SK-N-SH (cell line): ENCODE results near the gene FRAS1. TPM values are rescaled to one million over a fixed set of nuclear protein-coding genes. Genes with fewer than 3 reads are reported as not detected.

Experiments used
- CTCF ChIA-PET: fragments of 300-600, 350-600 bp; formaldehyde crosslinking; extraction: SDS; loops from one replicate; lab custom pipeline; 2021; lab: Yijun Ruan, JAX
- POLR2A ChIA-PET: fragments of 350-600 bp; sonication (Branson Sonifier 250); formaldehyde crosslinking; extraction: SDS; loops from one replicate; lab custom pipeline; 2020; ENCODE audit warnings: antibody characterized with exemption, inconsistent platforms; lab: Yijun Ruan, JAX
- DNase-seq: peaks from one replicate; pipeline ENCODE4 v3.0.0; 2012
- H2AFZ ChIP-seq: fragments of 200-600 bp; sonication (generic); 2 replicates; pipeline ENCODE4 v1.8.1; 2016; ENCODE audit warnings: antibody characterized with exemption, mild to moderate bottlenecking, low read depth
- H3F3A ChIP-seq: fragments of 200-600 bp; sonication (generic); replicated peaks from 2 replicates; pipeline ENCODE3; 2016; ENCODE audit warnings: antibody characterized with exemption, mild to moderate bottlenecking; ENCODE audit not compliant: insufficient read depth
- H3K27ac ChIP-seq, 2 experiments: fragments of 200-500 bp in 1 of 2; fragments of 200-600 bp in 1 of 2; sonication (Bioruptor generic) in 1 of 2; sonication (generic), shearing (Covaris generic) in 1 of 2; 2 replicates each; pipeline versions ENCODE4 v1.5.1 to v1.6.1; 2014 to 2016; ENCODE audit warnings: low read depth in 2 of 2, inconsistent platforms in 1 of 2, low read length in 1 of 2, mild to moderate bottlenecking in 1 of 2, mixed read lengths in 1 of 2
- H3K27me3 ChIP-seq: fragments of 200-600 bp; sonication (generic), shearing (Covaris generic); 2 replicates; pipeline ENCODE4 v1.6.1; 2016; ENCODE audit warnings: mixed run types; ENCODE audit not compliant: insufficient read depth
- H3K36me3 ChIP-seq, 2 experiments: fragments of 200-500 bp in 1 of 2; fragments of 200-600 bp in 1 of 2; sonication (Bioruptor generic) in 1 of 2; sonication (generic) in 1 of 2; replicated peaks in 1 of 2; 2 replicates each; pipeline versions ENCODE3 to v1.5.1; 2014 to 2016; ENCODE audit warnings: low read length in 1 of 2, mild to moderate bottlenecking in 1 of 2; ENCODE audit not compliant: insufficient read depth in 2 of 2, control insufficient read depth in 1 of 2
- H3K4me1 ChIP-seq, 2 experiments: fragments of 200-500 bp in 1 of 2; fragments of 200-600 bp in 1 of 2; sonication (Bioruptor generic) in 1 of 2; sonication (generic), shearing (Covaris generic) in 1 of 2; 2 replicates each; pipeline versions ENCODE4 v1.5.1 to v1.6.1; 2014 to 2016; ENCODE audit warnings: low read depth in 1 of 2, low read length in 1 of 2, mixed run types in 1 of 2; ENCODE audit not compliant: insufficient read depth in 2 of 2, control insufficient read depth in 1 of 2
- H3K4me2 ChIP-seq: fragments of 200-600 bp; sonication (generic), shearing (Covaris generic); 2 replicates; pipeline ENCODE4 v1.6.1; 2017; ENCODE audit warnings: mixed run types
- H3K4me3 ChIP-seq, 2 experiments: fragments of 200-500 bp in 1 of 2; fragments of 200-600 bp in 1 of 2; sonication (Bioruptor generic) in 1 of 2; sonication (generic), shearing (Covaris generic) in 1 of 2; 2 replicates each; pipeline versions ENCODE4 v1.5.1 to v1.8.1; 2014 to 2016; ENCODE audit warnings: low read depth in 2 of 2, inconsistent platforms in 1 of 2, low read length in 1 of 2, mild to moderate bottlenecking in 1 of 2, mixed read lengths in 1 of 2, moderate library complexity in 1 of 2
- H3K79me2 ChIP-seq: fragments of 200-600 bp; sonication (generic); 2 replicates; pipeline ENCODE4 v1.8.1; 2017; ENCODE audit warnings: mild to moderate bottlenecking; ENCODE audit not compliant: insufficient read depth
- H3K9ac ChIP-seq: fragments of 200-600 bp; sonication (generic); 2 replicates; pipeline ENCODE4 v1.6.1; 2017; ENCODE audit warnings: mixed run types
- H3K9me2 ChIP-seq: fragments of 200-600 bp; sonication (generic); 2 replicates; pipeline ENCODE4 v1.6.1; 2017; ENCODE audit warnings: mixed run types
- H3K9me3 ChIP-seq: fragments of 200-600 bp; sonication (generic); 2 replicates; pipeline ENCODE4 v1.6.1; 2017; ENCODE audit warnings: mixed run types, mild to moderate bottlenecking, moderate library complexity
- H4K20me1 ChIP-seq: fragments of 200-600 bp; sonication (generic); 2 replicates; pipeline ENCODE4 v1.6.1; 2017; ENCODE audit warnings: mild to moderate bottlenecking, mixed run types; ENCODE audit not compliant: insufficient read depth
- ELF1 ChIP-seq: IDR thresholded peaks from 2 replicates; pipeline ENCODE4 v1.4.0; 2012
- FOSL2 ChIP-seq: IDR thresholded peaks from 2 replicates; pipeline ENCODE4 v1.4.0; 2012; ENCODE audit warnings: low read depth, mild to moderate bottlenecking, moderate library complexity, borderline replicate concordance
- FOXJ3 ChIP-seq: sonication (generic); formaldehyde crosslinking; IDR thresholded peaks from 2 replicates; pipeline ENCODE4 v1.5.1; 2020; ENCODE audit warnings: mild to moderate bottlenecking, missing genetic modification reagents
- IRF3 ChIP-seq: fragments of 150-350 bp; IDR thresholded peaks from 2 replicates; pipeline ENCODE4 v1.6.1; 2016; ENCODE audit warnings: mild to moderate bottlenecking, low read depth, low read length
- MXI1 ChIP-seq: IDR thresholded peaks from 2 replicates; pipeline ENCODE4 v1.6.1; 2012; ENCODE audit warnings: mild to moderate bottlenecking, low read depth, low read length, improper control_type of control experiment
- REST ChIP-seq: IDR thresholded peaks from 2 replicates; pipeline ENCODE4 v1.6.1; 2012; ENCODE audit warnings: mild to moderate bottlenecking, low read depth, low read length, moderate library complexity
- RFX5 ChIP-seq: IDR thresholded peaks from 2 replicates; pipeline ENCODE4 v1.6.1; 2012; ENCODE audit warnings: mild to moderate bottlenecking, improper control_type of control experiment, low read length
- SMC3 ChIP-seq: IDR thresholded peaks from 2 replicates; pipeline ENCODE4 v1.6.1; 2012; ENCODE audit warnings: low read depth, low read length, improper control_type of control experiment
- TCF12 ChIP-seq: IDR thresholded peaks from 2 replicates; pipeline ENCODE4 v1.4.0; 2012
- YY1 ChIP-seq: IDR thresholded peaks from 2 replicates; pipeline ENCODE4 v1.4.0; 2012; ENCODE audit warnings: low read depth, mild to moderate bottlenecking
- WGBS: methylation state at CpG from one replicate; pipeline ENCODE4 v1.1.6; 2017; ENCODE audit warnings: low lambda C conversion rate; 5-methylcytosine and 5-hydroxymethylcytosine counted together
- polyA plus RNA-seq, 3 experiments: library from polyadenylated mRNA; depleted of rRNA; stranded (reverse); fragments of >200 nt; gene quantifications; 2 replicates each; pipeline ENCODE4 v1.2.3, GENCODE V29; 2012
- TF ChIP-seq, protein P1 (sequence below): fragments of 150-350 bp; IDR thresholded peaks from 2 replicates; pipeline ENCODE4 v1.6.1; 2017; ENCODE audit warnings: antibody characterized with exemption, low read length, low read depth, borderline replicate concordance
- TF ChIP-seq, protein P2 (sequence below): IDR thresholded peaks from 2 replicates; pipeline ENCODE4 v1.4.0; 2012; ENCODE audit warnings: low read depth, borderline replicate concordance

Gene FRAS1
- polyA plus RNA-seq, 1 of the 3 experiments (the other 2 are of a cell fraction) = 8.3 TPM

GRCh38 chr4:78227411-78228057, 170.4 kb downstream of the FRAS1 start:
- no peaks in the 10 kb centered on the region for H3K27me3 ChIP-seq
- 92% methylated on average over 1 of the region's 1 CpG for WGBS
- H3K9me3 ChIP-seq = peaks cover 11% of the 10 kb centered on the region
- ChIA-PET POLR2A (no interaction called here), CTCF (no interaction called here)
- H3K9ac ChIP-seq = no peak overlapping the region
- H3K4me2 ChIP-seq = no peak overlapping the region
- H3K9me2 ChIP-seq = no peaks in the 10 kb centered on the region
- H4K20me1 ChIP-seq = no peaks in the 10 kb centered on the region
- no peak for DNase-seq
- H3K4me1 ChIP-seq = peaks cover 0 to 2% of the 10 kb centered on the region in 2 experiments; a peak in 1 of 4 replicates
- peaks cover 0 to 4% of the 10 kb centered on the region in 2 experiments for H3K36me3 ChIP-seq
- H3K79me2 ChIP-seq = no peaks in the 10 kb centered on the region
- no peak for TF ChIP-seq FOSL2
- TF ChIP-seq, protein P1, sequence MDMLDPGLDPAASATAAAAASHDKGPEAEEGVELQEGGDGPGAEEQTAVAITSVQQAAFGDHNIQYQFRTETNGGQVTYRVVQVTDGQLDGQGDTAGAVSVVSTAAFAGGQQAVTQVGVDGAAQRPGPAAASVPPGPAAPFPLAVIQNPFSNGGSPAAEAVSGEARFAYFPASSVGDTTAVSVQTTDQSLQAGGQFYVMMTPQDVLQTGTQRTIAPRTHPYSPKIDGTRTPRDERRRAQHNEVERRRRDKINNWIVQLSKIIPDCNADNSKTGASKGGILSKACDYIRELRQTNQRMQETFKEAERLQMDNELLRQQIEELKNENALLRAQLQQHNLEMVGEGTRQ = no peak
- TF ChIP-seq REST = no peak
- no peak for TF ChIP-seq ELF1
- TF ChIP-seq IRF3 = no peak
- 0 out of 2 replicates have a peak, but pooled peaks have one; percentile 11 for TF ChIP-seq TCF12
- no peak for TF ChIP-seq MXI1
- H2AFZ ChIP-seq = no peak overlapping the region
- H3F3A ChIP-seq = no peaks in the 10 kb centered on the region
- H3K4me3 ChIP-seq = no peak overlapping the region
- no peak overlapping the region for H3K27ac ChIP-seq

GRCh38 chr4:78235800-78236199, 178.7 kb downstream of the FRAS1 start:
- no peaks in the 10 kb centered on the region; the same call in 1 of the 2 replicates for H3K79me2 ChIP-seq
- no peaks in the 10 kb centered on the region for H3K36me3 ChIP-seq
- TF ChIP-seq TCF12 = no peak
- no peak for TF ChIP-seq REST
- TF ChIP-seq YY1 = no peak
- no peak for TF ChIP-seq FOXJ3 (CRISPR knock-in tag)
- no peak for TF ChIP-seq RFX5
- no peak for TF ChIP-seq SMC3
- no peak for TF ChIP-seq ELF1
- TF ChIP-seq, protein P2, sequence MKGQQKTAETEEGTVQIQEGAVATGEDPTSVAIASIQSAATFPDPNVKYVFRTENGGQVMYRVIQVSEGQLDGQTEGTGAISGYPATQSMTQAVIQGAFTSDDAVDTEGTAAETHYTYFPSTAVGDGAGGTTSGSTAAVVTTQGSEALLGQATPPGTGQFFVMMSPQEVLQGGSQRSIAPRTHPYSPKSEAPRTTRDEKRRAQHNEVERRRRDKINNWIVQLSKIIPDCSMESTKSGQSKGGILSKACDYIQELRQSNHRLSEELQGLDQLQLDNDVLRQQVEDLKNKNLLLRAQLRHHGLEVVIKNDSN = no peak
- no peak overlapping the region for H3K4me2 ChIP-seq
- no peaks in the 10 kb centered on the region for H3F3A ChIP-seq
- H3K27me3 ChIP-seq = no peaks in the 10 kb centered on the region
- peaks cover 0 to 6% of the 10 kb centered on the region in 2 experiments; a peak in 1 of 4 replicates for H3K4me1 ChIP-seq
- no peak overlapping the region for H3K27ac ChIP-seq
- DNase-seq = no peak
- no peaks in the 10 kb centered on the region for H4K20me1 ChIP-seq
- POLR2A ChIA-PET = no interaction called here
- no peak overlapping the region for H2AFZ ChIP-seq
- H3K9ac ChIP-seq = no peak overlapping the region
- CTCF ChIA-PET = no interaction called here
- H3K9me2 ChIP-seq = no peaks in the 10 kb centered on the region
- H3K9me3 ChIP-seq = no peaks in the 10 kb centered on the region
- H3K4me3 ChIP-seq = no peak overlapping the region
